Measurements from ENCODE around the gene CTAG1A.
"Not testable (repeated sequence)": the region's sequence is repeated elsewhere in the genome, so short reads cannot be mapped to it uniquely, and the experiment has no call there.

DNA sequence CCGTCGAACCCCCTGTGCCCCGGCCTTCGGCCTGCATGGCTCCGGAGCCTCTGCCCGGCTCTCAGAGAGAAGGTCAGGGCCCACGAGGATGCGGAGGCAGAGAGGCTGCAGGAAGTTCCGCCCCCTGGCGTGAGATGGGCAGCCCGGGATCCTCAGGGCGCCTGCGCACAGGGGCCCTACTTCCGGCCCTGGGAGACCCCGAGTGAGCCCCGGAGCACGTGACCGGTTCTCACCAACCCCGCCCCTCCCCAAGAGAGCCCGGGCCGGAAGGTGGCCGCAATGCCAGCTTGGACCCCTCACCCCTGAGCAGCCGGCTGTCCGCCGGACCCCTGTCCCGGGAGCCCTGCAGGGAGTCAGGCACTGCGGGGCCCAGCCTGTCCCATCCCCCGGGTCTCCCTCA lies 34.2 kb downstream of the CTAG1A start, which contains the start of gene CTAG1B:
- TF ChIP-seq, protein P1, sequence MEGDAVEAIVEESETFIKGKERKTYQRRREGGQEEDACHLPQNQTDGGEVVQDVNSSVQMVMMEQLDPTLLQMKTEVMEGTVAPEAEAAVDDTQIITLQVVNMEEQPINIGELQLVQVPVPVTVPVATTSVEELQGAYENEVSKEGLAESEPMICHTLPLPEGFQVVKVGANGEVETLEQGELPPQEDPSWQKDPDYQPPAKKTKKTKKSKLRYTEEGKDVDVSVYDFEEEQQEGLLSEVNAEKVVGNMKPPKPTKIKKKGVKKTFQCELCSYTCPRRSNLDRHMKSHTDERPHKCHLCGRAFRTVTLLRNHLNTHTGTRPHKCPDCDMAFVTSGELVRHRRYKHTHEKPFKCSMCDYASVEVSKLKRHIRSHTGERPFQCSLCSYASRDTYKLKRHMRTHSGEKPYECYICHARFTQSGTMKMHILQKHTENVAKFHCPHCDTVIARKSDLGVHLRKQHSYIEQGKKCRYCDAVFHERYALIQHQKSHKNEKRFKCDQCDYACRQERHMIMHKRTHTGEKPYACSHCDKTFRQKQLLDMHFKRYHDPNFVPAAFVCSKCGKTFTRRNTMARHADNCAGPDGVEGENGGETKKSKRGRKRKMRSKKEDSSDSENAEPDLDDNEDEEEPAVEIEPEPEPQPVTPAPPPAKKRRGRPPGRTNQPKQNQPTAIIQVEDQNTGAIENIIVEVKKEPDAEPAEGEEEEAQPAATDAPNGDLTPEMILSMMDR (IDR thresholded peaks at IDR 0.05; ENCODE audit: low read depth, low read length, poor library complexity, severe bottlenecking) = not testable (repeated sequence)
- not testable (repeated sequence) for TF ChIP-seq EZH2phosphoT487 (IDR thresholded peaks at IDR 0.05; ENCODE audit: borderline replicate concordance, low read length)
